PC-3 (cell line): ENCODE measurements around the gene AGPAT1. TPM values are rescaled to one million over a fixed set of nuclear protein-coding genes. Genes with fewer than 3 reads are reported as not detected.
A peak's percentile ranks its signal among the peaks of the same experiment; 100 is the strongest.

ENCODE experiments used
- ATAC-seq: fragments of 200-7000 bp; cut with Tn5 transposase; 2 replicates; pipeline ENCODE4 v1.9.1; 2020; ENCODE audit warnings: mild to moderate bottlenecking, moderate library complexity
- BruUV-seq: library from RNA; stranded (reverse); fragments of 400-500 nt; replicated peaks from 2 replicates; lab custom pipeline; 2021; lab: Mats Ljungman, UMichigan
- CTCF ChIA-PET: fragments of 300-600 bp; sonication (Branson Sonifier 250); formaldehyde crosslinking; loops from one replicate; lab custom pipeline; 2022; ENCODE audit warnings: antibody characterized with exemption; lab: Charles Lee
- POLR2A ChIA-PET: fragments of 300-600 bp; sonication (Branson Sonifier 250); formaldehyde crosslinking; loops from one replicate; lab custom pipeline; 2022; ENCODE audit warnings: antibody characterized with exemption; ENCODE audit not compliant: unreplicated experiment; lab: Charles Lee
- DNase-seq: peaks from one replicate; pipeline ENCODE4 v3.0.0-alpha.2; 2015
- H2AFZ ChIP-seq: fragments of 300-600 bp; sonication (generic); 2 replicates; pipeline ENCODE4 v1.6.0; 2016; ENCODE audit warnings: antibody characterized with exemption, low read length
- H3F3A ChIP-seq: fragments of 300-600 bp; sonication (generic); one replicate; pipeline ENCODE4 v1.6.0; 2017; ENCODE audit warnings: antibody characterized with exemption, low read length, control low read depth, mild to moderate bottlenecking; ENCODE audit not compliant: unreplicated experiment
- H3K27ac ChIP-seq: fragments of 300-600 bp; sonication (generic); 2 replicates; pipeline ENCODE4 v1.5.1; 2016; ENCODE audit warnings: mild to moderate bottlenecking, low read length
- H3K27me3 ChIP-seq: fragments of 300-600 bp; sonication (generic); 2 replicates; pipeline ENCODE4 v1.6.1; 2016; ENCODE audit warnings: low read length, mixed read lengths
- H3K36me3 ChIP-seq: fragments of 300-600 bp; sonication (generic); 2 replicates; pipeline ENCODE4 v1.6.1; 2016; ENCODE audit warnings: low read depth, mixed run types, low read length, mixed read lengths
- H3K4me1 ChIP-seq: fragments of 300-600 bp; sonication (generic); 2 replicates; pipeline ENCODE4 v1.5.1; 2016; ENCODE audit warnings: low read length; ENCODE audit not compliant: insufficient read depth
- H3K4me2 ChIP-seq: fragments of 300-600 bp; sonication (generic); 2 replicates; pipeline ENCODE4 v1.6.0; 2016; ENCODE audit warnings: low read length
- H3K4me3 ChIP-seq: fragments of 300-600 bp; sonication (generic); 2 replicates; pipeline ENCODE4 v1.5.1; 2016; ENCODE audit warnings: mild to moderate bottlenecking, low read length, mixed read lengths
- H3K79me2 ChIP-seq: fragments of 300-600 bp; sonication (generic); 2 replicates; pipeline ENCODE4 v1.6.1; 2017; ENCODE audit warnings: low read length, mixed read lengths
- H3K9ac ChIP-seq: fragments of 300-600 bp; sonication (generic); 2 replicates; pipeline ENCODE4 v1.6.0; 2016; ENCODE audit warnings: mild to moderate bottlenecking, low read length
- H3K9me2 ChIP-seq: fragments of 300-600 bp; sonication (generic); replicated peaks from 2 replicates; pipeline ENCODE4 v1.6.1; 2016; ENCODE audit warnings: mixed run types, low read length, mixed read lengths
- H3K9me3 ChIP-seq: fragments of 300-600 bp; sonication (generic); 2 replicates; pipeline ENCODE4 v1.6.1; 2016; ENCODE audit warnings: low read length, mixed read lengths
- H4K20me1 ChIP-seq: fragments of 300-600 bp; sonication (generic); 2 replicates; pipeline ENCODE4 v1.6.1; 2016; ENCODE audit warnings: low read length, mixed read lengths
- CTCF ChIP-seq: fragments of 300-600 bp; sonication (generic); conservative IDR thresholded peaks from 2 replicates; pipeline ENCODE4 v1.5.1; 2017; ENCODE audit warnings: antibody characterized with exemption, low read depth, mild to moderate bottlenecking, low read length
- EZH2 ChIP-seq: fragments of 300-600 bp; sonication (generic); IDR thresholded peaks from one replicate; pipeline ENCODE4 v1.6.1; 2017; ENCODE audit warnings: antibody characterized with exemption, mild to moderate bottlenecking, low read length; ENCODE audit not compliant: unreplicated experiment
- EZH2phosphoT487 ChIP-seq: fragments of 300-600 bp; sonication (generic); IDR thresholded peaks from 2 replicates; pipeline ENCODE4 v1.6.1; 2018; ENCODE audit warnings: mild to moderate bottlenecking, antibody characterized with exemption, low read length, borderline replicate concordance
- intact Hi-C: fragments of 100-400 bp; cut with micrococcal nuclease; formaldehyde crosslinking; loops from 2 replicates; pipeline ENCODE4 v1.9.0; 2023
- total RNA-seq: library from RNA; depleted of rRNA; stranded (reverse); fragments of >200 nt; gene quantifications from 2 replicates; pipeline ENCODE4 v1.2.3, GENCODE V29; 2014

The AGPAT1 gene
- total RNA-seq, 1 experiment from 2014 or later: 59.6 TPM

DNA sequence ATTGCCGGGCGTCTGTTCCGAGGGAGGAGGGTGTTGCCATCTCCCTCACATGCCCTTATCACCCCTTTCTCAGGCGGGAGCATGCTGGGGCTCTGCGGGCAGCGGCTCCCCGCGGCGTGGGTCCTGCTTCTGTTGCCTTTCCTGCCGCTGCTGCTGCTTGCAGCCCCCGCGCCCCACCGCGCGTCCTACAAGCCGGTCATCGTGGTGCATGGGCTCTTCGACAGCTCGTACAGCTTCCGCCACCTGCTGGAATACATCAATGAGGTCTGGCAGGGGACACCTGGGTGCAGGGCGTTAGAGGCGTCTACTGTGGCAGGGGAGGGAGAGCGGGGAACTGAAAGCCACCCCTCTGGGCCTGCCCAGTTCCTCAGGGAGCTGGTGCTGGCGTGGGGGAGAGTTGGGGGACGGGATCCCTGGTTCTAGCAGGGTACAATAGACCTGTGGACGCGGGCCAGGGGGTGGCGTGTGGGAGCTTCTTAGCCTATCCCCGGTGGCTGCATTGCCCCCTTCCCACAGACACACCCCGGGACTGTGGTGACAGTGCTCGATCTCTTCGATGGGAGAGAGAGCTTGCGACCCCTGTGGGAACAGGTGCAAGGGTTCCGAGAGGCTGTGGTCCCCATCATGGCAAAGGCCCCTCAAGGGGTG lies 21.2 kb downstream of the AGPAT1 start:
- Histone ChIP-seq H3K9me2 (no peaks in the 10 kb centered on the region), H3K4me2 (peak overlapping the region; percentile 95), H3K4me1 (peaks cover 12% of the 10 kb centered on the region), H3K27ac (peak overlapping the region; percentile 85), H3K9ac (peak overlapping the region; percentile 94), H3K4me3 (peak overlapping the region; percentile 96), H2AFZ (peak overlapping the region; percentile 90), H3K27me3 (no peaks in the 10 kb centered on the region), H3K36me3 (peaks cover 11% of the 10 kb centered on the region; the same call in 1 of the 2 replicates), H3K9me3 (no peaks in the 10 kb centered on the region), H3K79me2 (peaks cover 29% of the 10 kb centered on the region), H4K20me1 (no peaks in the 10 kb centered on the region), H3F3A (no peaks in the 10 kb centered on the region)
- POLR2A ChIA-PET: no interaction called here
- CTCF ChIA-PET: interaction anchor here (0.8 to 0.9 kb wide), 2 partner anchors 25 to 41 kb away, joined by 4 read pairs; partner anchors contain the start of gene FKBPL
- no peak for TF ChIP-seq EZH2phosphoT487
- TF ChIP-seq EZH2: no peak
- TF ChIP-seq CTCF: peak; percentile 78
- ATAC-seq: peak; percentile 76
- peak; percentile 76 for DNase-seq
- no TSS peak for BruUV-seq
- intact Hi-C loops: loop anchor here (1.0 kb wide), 4 partner anchors 22 to 68 kb away; partner anchors contain the start of genes AGPAT1 and FKBPL

GRCh38 chr6:32153564-32154513 lies 22.0 kb downstream of the AGPAT1 start, which contains the start of gene PPT2:
Gene PPT2, plus strand, starts transcription at chr6:32154141. Its CDS starts 454 bp downstream, at chr6:32154595.
- CTCF ChIA-PET: interaction anchor here (0.9 kb wide), 1 partner anchor 42 kb away, joined by 4 read pairs; no protein-coding TSS in a partner anchor
- Histone ChIP-seq H3K79me2 (peaks cover 29% of the 10 kb centered on the region), H3K4me2 (peak within 1 kb of the TSS; percentile 95), H3K36me3 (peaks cover 11% of the 10 kb centered on the region; the same call in 1 of the 2 replicates), H3F3A (no peaks in the 10 kb centered on the region), H3K9me2 (no peaks in the 10 kb centered on the region), H3K9me3 (no peaks in the 10 kb centered on the region), H2AFZ (peak within 1 kb of the TSS; percentile 90), H3K9ac (peak within 1 kb of the TSS; percentile 94), H4K20me1 (no peaks in the 10 kb centered on the region), H3K27ac (peak within 1 kb of the TSS; percentile 85), H3K4me3 (peak within 1 kb of the TSS; percentile 96), H3K4me1 (peaks cover 12% of the 10 kb centered on the region), H3K27me3 (no peaks in the 10 kb centered on the region)
- DNase-seq (peak; percentile 89), ATAC-seq (peak; percentile 79)
- POLR2A ChIA-PET: no interaction called here
- intact Hi-C loops: loop anchor here (1.0 kb wide), 4 partner anchors 22 to 68 kb away; partner anchors contain the start of genes AGPAT1 and FKBPL
- BruUV-seq: TSS peak; percentile 62
- TF ChIP-seq CTCF: no peak; the same call in 1 of the 2 replicates
